ENCODE measurements around the gene PTGES.

GRCh38 chr9:129722913-129723312 lies 29.9 kb downstream of the PTGES start:
- TF ChIP-seq CTCF (conservative IDR thresholded peaks at IDR 0.05 in 1 of 2, IDR thresholded peaks at IDR 0.05 in 1 of 2; ENCODE audit: low read depth in 1 of 2, low read length in 2 of 2) = no peak
- TF ChIP-seq EZH2 (IDR thresholded peaks at IDR 0.05; ENCODE audit: low read length, missing control alignments) = no peak

Data from fibroblast of lung (primary cell).